OCI-LY1 (cell line): ENCODE measurements around the gene CDC42EP3.

Experiments
- H2AFZ ChIP-seq: fragments of 200-600 bp; sonication (generic), shearing (Covaris generic); 2 replicates; pipeline ENCODE4 v1.6.0; 2014; ENCODE audit warnings: antibody characterized with exemption, mild to moderate bottlenecking, low read length
- H3F3A ChIP-seq: fragments of 200-600 bp; sonication (generic), shearing (Covaris generic); 2 replicates; pipeline ENCODE4 v1.6.0; 2014; ENCODE audit warnings: mild to moderate bottlenecking, antibody characterized with exemption, low read length, moderate library complexity; ENCODE audit not compliant: insufficient read depth
- H3K27ac ChIP-seq: fragments of 200-600 bp; sonication (generic); 2 replicates; pipeline ENCODE4 v1.5.1; 2014; ENCODE audit warnings: low read length, mixed run types, mild to moderate bottlenecking, low read depth; ENCODE audit not compliant: poor library complexity, severe bottlenecking
- H3K27me3 ChIP-seq: fragments of 200-600 bp; sonication (generic); 2 replicates; pipeline ENCODE4 v1.6.0; 2014; ENCODE audit warnings: antibody characterized with exemption, mild to moderate bottlenecking, low read length, moderate library complexity; ENCODE audit not compliant: insufficient read depth
- H3K36me3 ChIP-seq: fragments of 200-600 bp; sonication (generic); 2 replicates; pipeline ENCODE4 v1.6.1; 2014; ENCODE audit warnings: mild to moderate bottlenecking, antibody characterized with exemption, low read length, moderate library complexity, mixed read lengths; ENCODE audit not compliant: insufficient read depth
- H3K4me1 ChIP-seq: fragments of 200-600 bp; sonication (generic); 2 replicates; pipeline ENCODE4 v1.5.1; 2014; ENCODE audit warnings: mild to moderate bottlenecking, low read length, moderate library complexity; ENCODE audit not compliant: insufficient read depth, severe bottlenecking
- H3K4me2 ChIP-seq: fragments of 200-600 bp; sonication (generic), shearing (Covaris generic); 2 replicates; pipeline ENCODE4 v1.6.1; 2014; ENCODE audit warnings: low read length
- H3K4me3 ChIP-seq: fragments of 200-600 bp; sonication (generic); 2 replicates; pipeline ENCODE4 v1.5.1; 2014; ENCODE audit warnings: low read length, low read depth, mild to moderate bottlenecking, mixed read lengths; ENCODE audit not compliant: poor library complexity, severe bottlenecking
- H3K79me2 ChIP-seq: fragments of 200-600 bp; shearing (Covaris generic); 2 replicates; pipeline ENCODE4 v1.6.1; 2016; ENCODE audit warnings: mixed run types, low read length, mixed read lengths; ENCODE audit not compliant: insufficient read depth
- H3K9ac ChIP-seq: fragments of 200-600 bp; sonication (generic), shearing (Covaris generic); 2 replicates; pipeline ENCODE4 v1.6.1; 2014; ENCODE audit warnings: mild to moderate bottlenecking, low read length, mixed read lengths
- H3K9me2 ChIP-seq: fragments of 200-600 bp; sonication (generic), shearing (Covaris generic); 2 replicates; pipeline ENCODE4 v1.6.1; 2014; ENCODE audit warnings: low read depth, mild to moderate bottlenecking, low read length, mixed read lengths
- H3K9me3 ChIP-seq: fragments of 200-600 bp; shearing (Covaris generic); 2 replicates; pipeline ENCODE4 v1.6.1; 2014; ENCODE audit warnings: low read length, mixed read lengths
- H4K20me1 ChIP-seq: fragments of 200-600 bp; sonication (generic), shearing (Covaris generic); 2 replicates; pipeline ENCODE4 v1.6.0; 2016; ENCODE audit warnings: mild to moderate bottlenecking, low read length; ENCODE audit not compliant: insufficient read depth
- EZH2 ChIP-seq: fragments of 200-600 bp; sonication (generic), shearing (Covaris generic); IDR thresholded peaks from 2 replicates; pipeline ENCODE4 v1.8.0; 2017; ENCODE audit warnings: borderline replicate concordance, mixed run types, mild to moderate bottlenecking, antibody characterized with exemption, low read length, moderate library complexity, mixed read lengths
- TF ChIP-seq, protein P1 (sequence below): fragments of 200-600 bp; sonication (generic), shearing (Covaris generic); IDR thresholded peaks from 2 replicates; pipeline ENCODE4 v1.5.1; 2017; ENCODE audit warnings: mild to moderate bottlenecking, antibody characterized with exemption, low read length, moderate library complexity, mixed read lengths

CDC42EP3 gene

DNA sequence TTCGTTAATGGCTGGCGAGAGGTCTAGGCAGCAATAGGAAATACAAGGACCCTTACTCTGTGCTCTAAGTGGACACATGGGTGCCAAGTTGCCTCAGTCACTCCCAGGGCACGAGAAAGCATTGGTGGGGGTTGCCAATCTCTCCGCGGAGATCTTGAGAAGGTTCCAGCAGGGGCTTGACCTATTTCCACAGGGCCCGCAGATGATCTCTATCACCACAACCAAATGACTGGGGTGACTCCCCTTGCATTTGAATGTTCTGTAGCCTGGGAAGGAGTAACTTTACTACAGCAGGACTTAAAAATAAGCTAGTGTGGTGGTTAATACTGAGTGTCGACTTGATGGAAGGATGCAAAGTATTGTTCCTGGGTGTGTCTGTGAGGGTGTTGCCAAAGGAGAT, 8.1 kb downstream of the CDC42EP3 start:
- Histone ChIP-seq H3K27ac (no peak overlapping the region), H3F3A (no peaks in the 10 kb centered on the region; the same call in 1 of the 2 replicates), H2AFZ (no peak overlapping the region), H3K9ac (no peak overlapping the region), H3K9me2 (no peaks in the 10 kb centered on the region), H3K4me1 (peaks cover 9% of the 10 kb centered on the region), H3K79me2 (no peaks in the 10 kb centered on the region), H3K4me3 (no peak overlapping the region), H4K20me1 (no peaks in the 10 kb centered on the region), H3K27me3 (no peaks in the 10 kb centered on the region), H3K9me3 (no peaks in the 10 kb centered on the region), H3K4me2 (no peak overlapping the region), H3K36me3 (no peaks in the 10 kb centered on the region)
- TF ChIP-seq, protein P1, sequence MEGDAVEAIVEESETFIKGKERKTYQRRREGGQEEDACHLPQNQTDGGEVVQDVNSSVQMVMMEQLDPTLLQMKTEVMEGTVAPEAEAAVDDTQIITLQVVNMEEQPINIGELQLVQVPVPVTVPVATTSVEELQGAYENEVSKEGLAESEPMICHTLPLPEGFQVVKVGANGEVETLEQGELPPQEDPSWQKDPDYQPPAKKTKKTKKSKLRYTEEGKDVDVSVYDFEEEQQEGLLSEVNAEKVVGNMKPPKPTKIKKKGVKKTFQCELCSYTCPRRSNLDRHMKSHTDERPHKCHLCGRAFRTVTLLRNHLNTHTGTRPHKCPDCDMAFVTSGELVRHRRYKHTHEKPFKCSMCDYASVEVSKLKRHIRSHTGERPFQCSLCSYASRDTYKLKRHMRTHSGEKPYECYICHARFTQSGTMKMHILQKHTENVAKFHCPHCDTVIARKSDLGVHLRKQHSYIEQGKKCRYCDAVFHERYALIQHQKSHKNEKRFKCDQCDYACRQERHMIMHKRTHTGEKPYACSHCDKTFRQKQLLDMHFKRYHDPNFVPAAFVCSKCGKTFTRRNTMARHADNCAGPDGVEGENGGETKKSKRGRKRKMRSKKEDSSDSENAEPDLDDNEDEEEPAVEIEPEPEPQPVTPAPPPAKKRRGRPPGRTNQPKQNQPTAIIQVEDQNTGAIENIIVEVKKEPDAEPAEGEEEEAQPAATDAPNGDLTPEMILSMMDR = no peak
- no peak for TF ChIP-seq EZH2

DNA sequence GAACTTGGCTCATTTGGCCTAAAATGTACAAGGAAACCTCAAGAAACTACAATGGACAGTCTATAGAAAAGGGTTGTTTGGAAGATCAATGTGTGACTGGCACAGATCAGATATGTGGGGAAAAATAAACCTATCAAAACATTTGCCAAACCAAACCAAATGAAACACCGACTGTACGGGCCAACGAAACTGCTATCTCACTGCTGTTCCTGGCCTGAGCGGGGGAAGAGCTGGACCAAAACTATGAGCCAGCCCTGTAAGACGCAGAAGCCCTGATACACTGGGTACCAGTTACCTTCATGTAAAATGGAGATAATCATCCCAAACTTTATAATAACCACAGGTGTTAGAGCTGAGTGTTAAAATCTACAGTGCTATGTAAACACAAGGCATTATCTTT, 11.7 kb downstream of the CDC42EP3 start:
- H3K79me2 ChIP-seq = no peaks in the 10 kb centered on the region
- no peaks in the 10 kb centered on the region for H3K9me3 ChIP-seq
- no peak overlapping the region for H3K9ac ChIP-seq
- H3K27ac ChIP-seq = no peak overlapping the region
- H4K20me1 ChIP-seq = no peaks in the 10 kb centered on the region
- peaks cover 28% of the 10 kb centered on the region for H3K4me1 ChIP-seq
- H3K27me3 ChIP-seq = no peaks in the 10 kb centered on the region
- H3F3A ChIP-seq = no peaks in the 10 kb centered on the region; the same call in 1 of the 2 replicates
- H3K9me2 ChIP-seq = no peaks in the 10 kb centered on the region
- H3K4me3 ChIP-seq = no peak overlapping the region
- no peaks in the 10 kb centered on the region for H3K36me3 ChIP-seq
- no peak for TF ChIP-seq EZH2
- TF ChIP-seq, protein P1 = no peak
- H2AFZ ChIP-seq = no peak overlapping the region
- no peak overlapping the region for H3K4me2 ChIP-seq

DNA sequence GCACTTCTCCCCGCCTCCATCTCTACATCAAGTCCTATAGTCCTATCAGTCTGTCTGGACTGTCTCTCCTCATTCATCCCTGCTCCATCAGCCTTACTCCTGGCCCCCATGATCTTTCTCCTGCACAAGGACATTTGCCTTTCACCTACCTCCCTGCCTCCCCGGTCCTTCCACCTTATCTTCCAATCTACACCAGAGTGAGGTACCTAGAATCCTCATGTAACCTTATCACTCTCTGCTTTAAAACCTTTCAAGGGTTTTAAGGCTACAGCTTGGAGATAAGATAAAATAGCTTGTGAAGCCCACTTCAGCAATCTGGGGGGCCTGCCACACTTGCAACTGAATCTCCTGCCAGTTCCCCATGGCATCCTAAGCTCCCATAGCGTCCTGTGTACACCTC, 12.8 kb downstream of the CDC42EP3 start:
- Histone ChIP-seq H3K4me2 (no peak overlapping the region), H2AFZ (no peak overlapping the region), H4K20me1 (no peaks in the 10 kb centered on the region), H3K27ac (no peak overlapping the region), H3K36me3 (no peaks in the 10 kb centered on the region), H3F3A (no peaks in the 10 kb centered on the region; the same call in 1 of the 2 replicates), H3K4me3 (no peak overlapping the region), H3K4me1 (peaks cover 38% of the 10 kb centered on the region), H3K9ac (no peak overlapping the region), H3K9me3 (no peaks in the 10 kb centered on the region), H3K79me2 (no peaks in the 10 kb centered on the region), H3K27me3 (no peaks in the 10 kb centered on the region), H3K9me2 (no peaks in the 10 kb centered on the region)
- TF ChIP-seq EZH2 = no peak
- TF ChIP-seq, protein P1 = no peak
